GM21619 (cell line): Measurements from ENCODE around the gene RAD9B.
"Not testable (repeated sequence)": the region's sequence is repeated elsewhere in the genome, so short reads cannot be mapped to it uniquely, and the experiment has no call there.

Experiments
- ATAC-seq: cut with Tn5 transposase; IDR thresholded peaks from one replicate; pipeline ENCODE4 v1.9.1; 2021; ENCODE audit not compliant: unreplicated experiment

Gene RAD9B

DNA sequence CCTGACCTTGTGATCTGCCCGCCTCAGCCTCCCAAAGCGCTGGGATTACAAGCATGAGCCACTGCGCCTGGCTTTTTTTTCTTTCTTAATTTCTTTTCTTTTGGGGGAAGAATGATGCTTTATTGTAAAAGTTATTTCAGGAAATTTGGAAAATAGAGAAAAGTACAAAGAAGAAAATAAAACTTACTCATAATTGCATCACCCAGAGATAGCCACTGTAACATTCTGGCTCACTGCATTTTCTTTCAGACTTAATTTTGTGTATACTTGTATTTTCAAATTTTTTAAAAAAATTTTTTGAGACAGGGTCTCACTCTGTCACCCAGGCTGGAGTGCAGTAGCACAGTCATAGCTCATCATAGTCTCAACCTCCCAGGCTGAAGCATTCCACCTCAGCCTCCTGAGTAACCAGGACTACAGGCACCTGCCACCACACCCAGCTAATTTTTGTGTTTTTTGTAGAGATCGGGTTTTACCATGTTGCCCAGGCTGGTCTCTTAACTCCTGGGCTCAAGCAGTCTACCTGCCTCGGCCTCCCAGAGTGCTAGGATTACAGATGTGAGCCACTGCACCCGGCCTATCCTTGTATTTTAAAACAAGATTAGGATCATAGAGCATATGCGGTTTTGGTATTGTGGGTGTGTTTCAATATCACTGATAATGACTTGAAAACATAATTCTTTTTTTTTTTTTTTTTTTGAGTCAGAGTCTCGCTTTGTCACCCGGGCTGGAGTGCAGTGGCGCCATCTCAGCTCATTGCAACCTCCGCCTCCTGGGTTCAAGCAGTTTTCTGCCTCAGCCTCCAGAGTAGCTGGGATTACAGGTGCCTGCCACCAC is 19.0 kb downstream of the RAD9B start:
- not testable (repeated sequence) for ATAC-seq

DNA sequence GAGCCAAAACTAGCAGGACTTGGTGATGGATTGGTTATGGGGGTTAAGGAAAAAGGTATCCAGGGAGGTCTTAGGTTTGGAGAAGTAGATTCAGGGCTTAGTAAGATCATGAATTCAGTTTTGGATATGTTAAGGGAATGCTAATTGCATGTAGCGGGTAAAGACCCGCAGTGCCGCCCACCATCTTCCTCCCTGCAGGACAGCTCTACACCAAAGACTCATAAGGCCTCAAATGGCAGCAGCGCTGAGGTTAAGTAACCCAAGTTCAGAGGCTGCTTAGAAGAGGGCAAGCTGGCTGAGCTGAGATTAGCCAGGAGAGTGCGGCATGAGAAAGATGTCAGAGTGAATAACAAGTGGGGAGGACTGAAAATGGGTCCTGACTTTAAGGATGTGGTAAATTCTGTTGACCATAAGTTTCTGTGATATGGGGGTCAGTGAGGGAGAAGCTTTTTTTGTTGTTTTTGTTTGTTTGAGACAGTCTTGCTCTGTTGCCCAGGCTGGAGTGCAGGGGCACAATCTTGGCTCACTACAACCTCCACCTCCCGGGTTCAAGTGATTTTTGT is 26.2 kb downstream of the RAD9B start:
- ATAC-seq: no peak

DNA sequence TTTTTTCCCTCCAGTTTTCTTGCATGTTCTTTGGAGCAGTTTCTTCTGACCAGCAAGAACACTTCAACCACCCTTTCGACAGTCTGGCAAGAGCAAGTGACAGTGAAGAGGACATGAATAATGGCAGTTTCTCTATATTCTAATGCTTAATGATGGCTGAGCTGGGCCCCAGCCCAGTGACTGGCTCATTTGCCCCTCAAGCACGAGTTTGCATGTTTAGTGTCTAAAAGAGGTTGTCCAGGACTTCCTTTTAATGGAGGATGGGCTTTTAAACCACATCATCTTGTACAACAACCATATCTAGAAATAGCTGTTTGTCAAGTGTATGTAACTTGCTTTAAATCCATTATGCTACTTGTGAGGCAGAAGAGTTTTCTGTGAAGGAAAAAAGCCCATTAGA is 28.4 kb downstream of the RAD9B start:
- ATAC-seq: no peak

DNA sequence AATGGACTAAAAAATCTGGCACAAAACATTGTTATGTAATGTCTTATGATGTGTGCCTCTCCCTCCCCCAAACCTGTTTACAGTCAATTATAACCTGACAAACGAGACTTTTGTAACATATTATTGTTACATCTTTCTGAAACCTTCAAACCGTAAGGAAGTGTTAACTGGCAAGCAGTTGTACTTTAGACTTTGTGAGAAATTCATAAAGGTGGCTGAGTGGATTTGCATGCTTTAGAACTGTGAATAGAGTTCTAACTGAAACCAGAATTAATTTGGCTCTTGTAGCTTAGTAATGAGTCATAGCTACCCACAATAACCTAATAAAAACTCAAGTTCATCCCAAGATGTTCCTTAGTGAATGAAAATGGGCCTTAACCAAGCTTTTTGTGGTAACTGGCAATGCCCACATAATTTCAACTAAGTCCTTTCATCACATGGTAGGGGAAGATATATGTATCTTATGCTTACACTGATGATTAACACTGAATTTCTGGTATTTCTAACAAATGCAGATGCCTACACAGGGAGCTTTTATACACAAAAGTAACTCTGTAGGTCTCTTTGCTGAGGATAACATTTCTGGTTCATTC is 29.7 kb downstream of the RAD9B start:
- peak; percentile 84 for ATAC-seq

GRCh38 chr12:110532644-110533043 is 30.5 kb downstream of the RAD9B start:
- ATAC-seq: no peak

DNA sequence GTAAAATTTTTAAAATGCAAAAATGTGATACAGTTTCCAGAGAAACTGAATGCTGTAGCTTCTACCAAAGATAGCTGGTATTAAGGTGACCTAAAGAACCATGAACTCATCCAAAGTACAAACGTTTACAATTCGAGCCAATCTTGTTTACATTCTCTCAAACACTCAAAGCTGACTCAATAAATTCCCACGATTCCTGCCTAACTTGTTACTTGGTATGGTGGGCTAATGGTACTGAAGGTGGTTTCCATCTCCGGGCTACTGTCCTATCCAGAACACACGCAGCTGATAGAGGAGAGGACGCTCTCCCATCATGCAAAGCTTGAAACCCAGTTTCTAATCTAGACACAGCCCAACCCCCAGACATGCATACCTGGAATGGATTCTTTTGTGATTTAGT is 31.5 kb downstream of the RAD9B start:
- ATAC-seq: no peak

GRCh38 chr12:110534811-110535210 is 32.7 kb downstream of the RAD9B start:
- no peak for ATAC-seq

GRCh38 chr12:110536834-110537604 is 34.9 kb downstream of the RAD9B start:
- no peak for ATAC-seq

DNA sequence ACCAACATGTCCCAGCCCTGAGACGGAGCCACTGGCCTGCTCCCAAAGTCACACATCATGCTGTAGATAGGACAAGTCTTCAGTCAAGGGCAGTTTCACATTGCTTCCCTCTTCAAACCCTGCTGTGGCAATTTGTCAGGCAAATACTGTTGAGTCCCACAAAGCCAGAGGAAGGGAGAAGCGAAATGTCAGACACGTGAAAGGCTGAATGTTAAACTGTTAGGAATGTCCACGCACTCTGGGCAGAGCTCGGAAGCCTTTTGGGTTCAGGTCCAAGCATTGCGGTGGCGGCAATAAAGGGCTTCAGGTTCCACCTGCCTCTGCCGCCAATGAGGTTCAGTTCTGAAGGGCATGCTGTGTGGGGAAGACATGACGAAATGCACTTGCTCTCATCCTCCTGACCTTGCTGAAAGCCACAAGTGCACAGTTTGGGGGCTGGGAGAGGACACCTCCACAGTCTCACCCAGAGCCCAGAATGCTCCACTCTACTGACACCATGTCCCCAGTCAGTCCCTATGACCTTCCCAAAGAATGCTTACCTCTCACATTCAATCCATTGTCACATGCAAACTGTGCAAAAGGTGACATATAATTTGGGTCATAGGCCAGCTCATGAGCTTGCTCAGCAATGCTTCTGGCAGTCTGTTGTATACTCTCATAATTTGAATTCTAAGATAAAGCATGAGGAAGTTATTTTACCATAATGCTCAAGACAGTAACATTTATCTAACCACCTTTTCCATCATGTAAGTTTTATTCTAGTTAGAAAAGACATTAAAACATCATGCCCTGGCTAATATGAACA is 35.7 kb downstream of the RAD9B start:
- ATAC-seq: no peak

DNA sequence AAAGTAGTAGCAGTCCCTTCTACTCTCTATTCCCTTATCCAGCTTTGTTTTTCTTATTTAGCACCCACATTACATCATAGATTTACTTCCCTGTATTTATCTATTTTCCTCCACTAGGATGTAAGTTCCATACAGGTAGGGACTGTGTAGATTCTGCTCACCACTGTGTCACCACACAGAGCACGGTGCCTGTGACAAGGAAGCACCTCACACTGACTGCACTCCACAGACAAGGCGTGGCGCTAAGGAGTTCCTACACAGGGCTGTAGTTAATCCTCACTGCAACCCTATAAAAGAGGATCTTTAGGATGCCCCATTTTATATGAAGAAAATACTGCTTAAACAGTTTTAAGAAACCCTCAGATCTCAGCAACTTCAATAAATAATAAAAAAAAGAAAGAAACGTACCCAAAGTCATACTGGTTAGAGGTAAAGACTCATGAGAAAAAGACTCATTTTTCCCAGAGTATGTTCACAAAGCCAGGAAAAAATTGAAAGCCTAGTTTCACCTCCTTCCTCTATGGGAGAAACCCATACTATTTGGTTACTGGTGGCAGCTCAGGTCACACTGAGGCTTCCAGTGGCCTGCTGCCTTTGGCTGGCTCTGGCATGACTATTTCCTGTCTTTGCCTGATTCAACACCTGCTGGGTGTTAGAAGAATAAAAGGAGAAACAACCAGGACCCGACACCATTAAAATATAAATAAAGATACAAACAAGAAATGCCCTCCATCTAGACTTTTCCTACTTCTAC is 36.9 kb downstream of the RAD9B start:
- no peak for ATAC-seq

DNA sequence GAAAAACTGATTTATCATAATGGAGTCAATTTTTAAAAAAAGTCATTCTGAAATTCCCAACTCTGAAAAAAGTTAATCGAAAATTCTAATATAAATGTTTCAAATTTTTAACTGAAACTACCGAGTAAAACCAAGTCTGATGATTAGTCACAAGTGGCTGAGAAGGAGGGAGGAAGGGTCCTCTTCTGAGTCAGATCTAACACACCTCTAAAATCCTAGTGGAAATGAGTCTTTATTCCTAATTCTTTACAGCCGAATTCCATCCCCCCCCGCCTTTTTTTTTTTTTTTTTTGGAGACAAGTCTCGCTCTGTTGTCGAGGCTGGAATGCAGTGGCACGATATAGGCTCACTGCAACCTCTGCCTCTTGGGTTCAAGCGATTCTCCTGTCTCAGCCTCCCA is 37.9 kb downstream of the RAD9B start:
- no peak for ATAC-seq

DNA sequence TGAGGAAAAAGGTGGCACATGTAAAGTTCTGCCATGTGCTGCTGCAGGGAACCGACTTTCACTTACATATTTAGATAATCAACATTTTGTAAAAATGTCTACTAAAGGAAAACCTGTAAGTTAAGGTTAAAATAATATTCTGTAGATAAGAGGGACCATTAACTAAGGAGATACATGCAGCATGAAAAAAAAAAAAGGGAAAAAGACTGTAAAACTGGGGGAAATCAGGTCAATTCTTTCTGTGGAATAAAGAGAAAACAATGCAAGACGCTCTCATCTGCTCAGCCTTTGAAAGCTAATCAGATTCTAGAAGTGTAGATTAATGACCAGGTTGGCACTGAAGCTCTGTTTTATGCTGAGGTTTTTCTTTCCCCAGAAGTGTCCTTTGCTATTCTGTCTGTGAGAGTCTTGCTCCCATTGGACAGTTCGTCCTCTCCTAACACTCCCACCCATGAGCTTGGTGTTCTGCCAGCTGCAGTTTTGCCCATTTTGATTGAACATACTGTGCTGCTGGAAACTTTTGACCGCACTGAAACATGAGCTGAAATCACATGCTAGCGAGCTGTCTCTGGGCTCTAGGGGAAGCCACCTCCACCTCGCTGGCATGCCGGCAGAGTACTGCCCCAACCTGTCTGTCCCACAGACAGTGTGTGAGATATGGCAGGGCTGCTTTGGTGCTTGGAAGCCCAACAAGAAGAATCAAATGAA is 41.3 kb downstream of the RAD9B start:
- ATAC-seq: no peak

GRCh38 chr12:110543965-110544364 is 41.8 kb downstream of the RAD9B start:
- no peak for ATAC-seq

DNA sequence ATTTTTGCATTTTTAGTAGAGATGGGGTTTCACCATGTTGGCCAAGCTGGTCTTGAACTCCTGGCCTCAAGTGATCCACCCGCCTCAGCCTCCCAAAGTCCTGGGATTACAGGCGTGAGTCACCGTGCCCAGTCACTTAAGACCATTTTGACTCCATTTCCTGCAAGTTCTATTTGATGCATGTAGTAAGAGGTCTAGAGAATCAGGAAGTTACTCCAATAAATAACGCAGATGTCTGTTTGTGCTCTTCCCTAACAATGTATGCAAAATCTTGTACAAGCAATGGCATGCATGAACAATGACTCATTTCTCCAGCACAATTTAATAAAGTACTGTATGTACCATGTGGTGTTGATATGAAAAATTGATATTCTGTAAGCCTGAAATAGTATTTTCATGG is 43.1 kb downstream of the RAD9B start:
- not testable (repeated sequence) for ATAC-seq

GRCh38 chr12:110545812-110546211 is 43.7 kb downstream of the RAD9B start:
- ATAC-seq: no peak

DNA sequence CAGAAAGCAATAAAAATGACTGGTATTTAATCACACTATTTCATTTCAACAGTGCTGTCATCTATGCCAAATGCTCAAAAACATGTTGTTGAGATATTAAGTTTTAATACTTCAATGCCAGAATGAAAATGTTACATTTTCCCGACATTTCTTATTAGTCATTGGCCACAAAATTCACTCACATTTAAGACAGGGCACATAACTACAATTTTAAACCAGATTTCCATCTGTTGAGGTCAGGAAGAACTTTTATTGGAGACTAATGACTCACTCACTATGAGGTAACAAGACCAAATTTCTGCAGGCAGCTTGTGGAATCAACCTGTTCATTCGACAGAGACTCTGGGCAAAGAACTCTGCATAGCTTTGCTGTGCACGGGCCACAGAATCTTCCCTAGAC is 44.2 kb downstream of the RAD9B start:
- no peak for ATAC-seq

DNA sequence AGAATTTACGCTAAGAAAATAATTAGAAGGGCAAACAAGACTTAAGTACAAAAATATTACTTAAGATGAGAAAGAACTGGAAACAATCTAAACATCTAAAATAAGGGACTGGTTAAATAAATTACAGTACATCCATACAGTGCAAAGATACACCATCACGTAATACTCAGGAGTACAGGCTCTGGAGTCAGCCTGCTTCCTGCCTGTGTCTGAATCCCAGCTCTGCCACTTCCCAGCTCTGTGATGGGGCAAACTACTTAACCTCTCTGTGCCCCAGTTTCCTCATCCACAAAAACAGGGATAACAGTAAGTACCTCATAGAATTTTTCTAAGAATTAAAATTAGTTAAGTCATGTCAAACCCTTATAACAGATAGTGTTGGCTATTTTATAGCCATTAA is 45.0 kb downstream of the RAD9B start:
- no peak for ATAC-seq

GRCh38 chr12:110548678-110549077 is 46.5 kb downstream of the RAD9B start:
- ATAC-seq: no peak

DNA sequence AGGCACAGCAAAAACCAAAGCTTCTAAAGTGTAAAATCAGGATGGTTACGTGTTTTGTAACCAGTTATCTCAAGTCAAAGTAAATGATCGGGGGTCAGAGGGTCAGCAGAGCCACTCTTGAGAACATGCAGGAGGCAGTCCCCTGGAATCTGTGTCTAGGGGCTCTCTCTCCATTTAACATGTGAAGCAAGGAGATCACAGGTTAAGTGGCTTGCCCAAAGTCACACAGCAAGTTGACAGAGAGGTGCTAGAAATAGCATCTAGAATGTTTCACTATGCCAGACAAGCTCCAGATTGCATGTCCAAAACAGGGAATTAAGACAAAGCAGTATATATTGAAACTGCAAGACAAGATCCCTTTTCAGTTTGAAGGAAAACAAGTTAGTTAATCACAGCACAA is 47.6 kb downstream of the RAD9B start:
- ATAC-seq: no peak
